ENCODE measurements around the gene GGTLC2. TPM values are rescaled to one million over a fixed set of nuclear protein-coding genes. Genes with fewer than 3 reads are reported as not detected.
"Not testable (repeated sequence)": the region's sequence is repeated elsewhere in the genome, so short reads cannot be mapped to it uniquely, and the experiment has no call there.

Gene GGTLC2
- total RNA-seq: not detected in 2 replicates
- not detected for polyA plus RNA-seq (2012)

DNA sequence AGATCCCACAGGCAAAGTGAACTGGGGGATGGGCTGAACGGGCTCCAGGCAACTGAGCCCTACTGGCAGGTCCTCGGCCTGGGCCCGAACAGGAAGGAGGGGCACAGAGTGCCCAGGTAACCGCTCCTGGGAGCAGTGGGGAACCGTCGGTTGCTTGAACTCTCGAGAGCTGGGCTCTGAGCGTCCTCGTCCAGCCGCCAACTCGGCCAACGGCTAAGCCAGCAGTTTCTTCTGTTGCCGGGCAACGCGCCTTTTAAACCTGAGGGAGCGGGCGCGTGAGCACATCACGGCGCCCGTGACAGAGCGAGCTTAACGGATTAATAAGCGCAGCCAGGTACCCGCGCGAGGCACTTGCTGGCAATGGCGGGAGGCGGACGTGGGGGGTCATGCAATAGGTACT lies at the start of gene GGTLC2:
Gene GGTLC2, plus strand, starts transcription at position 301 of the 400 bp plus-strand sequence. CDS start 1,732 bp downstream, outside the sequence.
- not testable (repeated sequence) for DNase-seq (ENCODE audit: low read depth)

DNA sequence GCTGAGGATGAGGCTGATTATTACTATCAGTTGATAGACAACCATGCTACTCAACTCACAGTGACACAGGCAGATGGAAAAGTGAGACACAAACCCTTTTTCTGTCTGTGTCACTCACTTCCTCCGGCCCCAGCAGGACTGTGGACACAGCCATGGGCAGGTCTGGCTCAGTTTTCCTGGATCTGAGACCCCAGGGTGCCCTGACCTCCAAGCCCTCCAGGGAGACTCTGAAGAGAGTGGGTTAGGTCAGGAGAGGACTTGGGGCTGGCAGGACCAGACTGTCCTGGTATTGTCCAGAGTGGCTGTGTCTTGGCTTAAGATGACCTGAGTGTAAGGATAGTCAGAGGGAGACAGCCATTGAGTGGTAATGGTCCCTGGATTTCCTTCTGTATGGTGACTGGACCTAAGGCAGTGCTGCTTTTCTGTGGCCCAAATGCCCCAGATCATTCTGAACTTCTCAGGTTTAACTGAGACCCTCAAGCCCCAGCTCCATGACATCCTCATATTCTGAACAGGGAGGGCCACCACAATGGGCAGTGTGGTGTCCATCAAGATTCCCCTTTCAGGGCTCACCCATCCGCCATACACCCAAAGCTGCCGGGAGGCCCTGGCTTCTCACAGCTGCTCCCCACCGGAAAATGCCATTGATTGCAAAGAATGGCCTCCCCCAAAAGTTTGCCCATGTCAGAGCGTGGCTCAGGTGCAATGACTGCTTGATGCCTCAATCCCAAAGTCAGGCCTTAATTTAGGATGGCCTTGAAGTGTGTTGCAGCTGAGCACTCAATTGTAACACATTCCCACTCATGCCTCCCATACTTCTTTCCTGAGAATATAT lies 49.2 kb upstream of the GGTLC2 start:
- no peak for DNase-seq (ENCODE audit: low read depth)

DNA sequence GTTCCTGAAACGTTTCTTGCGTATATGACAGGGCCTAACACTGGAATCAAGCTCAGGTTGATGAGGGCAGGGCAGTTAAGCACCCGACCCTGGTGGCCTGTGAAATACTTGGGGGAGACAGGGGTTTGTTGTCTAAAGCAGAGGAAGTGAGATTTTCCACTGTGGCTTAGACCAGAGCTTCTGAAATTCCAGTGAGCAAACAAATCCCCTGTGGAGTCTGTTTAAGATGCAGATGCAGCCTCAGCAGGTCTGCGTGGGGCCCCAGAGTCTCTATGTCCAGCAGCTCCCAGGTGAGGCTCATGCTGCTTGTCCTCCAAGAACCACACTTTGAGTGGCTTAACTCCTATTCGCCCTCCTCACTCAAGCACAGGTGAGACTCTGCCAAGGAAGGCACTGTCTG lies 46.3 kb upstream of the GGTLC2 start:
- no peak for DNase-seq (ENCODE audit: low read depth)

DNA sequence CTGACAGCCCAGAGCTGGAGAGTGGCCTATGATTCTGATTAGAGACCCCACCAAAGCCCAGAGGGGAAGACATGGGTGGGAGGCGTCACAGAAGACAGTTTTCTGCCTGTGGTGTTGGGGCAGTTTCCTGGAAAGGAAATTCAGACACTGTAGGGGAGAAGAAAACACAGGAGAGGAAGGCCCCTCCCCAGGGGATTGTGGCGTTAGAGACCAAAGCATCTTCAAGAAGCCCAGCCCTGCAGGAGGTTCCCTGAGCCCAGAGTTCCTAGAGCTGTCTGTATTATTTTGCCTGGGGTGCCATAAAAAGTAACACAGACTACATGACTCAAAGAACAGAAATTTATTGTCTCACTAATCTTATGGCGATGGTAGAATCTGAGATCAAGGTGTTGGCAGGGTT lies 45.2 kb upstream of the GGTLC2 start:
- DNase-seq (ENCODE audit: low read depth): no peak

DNA sequence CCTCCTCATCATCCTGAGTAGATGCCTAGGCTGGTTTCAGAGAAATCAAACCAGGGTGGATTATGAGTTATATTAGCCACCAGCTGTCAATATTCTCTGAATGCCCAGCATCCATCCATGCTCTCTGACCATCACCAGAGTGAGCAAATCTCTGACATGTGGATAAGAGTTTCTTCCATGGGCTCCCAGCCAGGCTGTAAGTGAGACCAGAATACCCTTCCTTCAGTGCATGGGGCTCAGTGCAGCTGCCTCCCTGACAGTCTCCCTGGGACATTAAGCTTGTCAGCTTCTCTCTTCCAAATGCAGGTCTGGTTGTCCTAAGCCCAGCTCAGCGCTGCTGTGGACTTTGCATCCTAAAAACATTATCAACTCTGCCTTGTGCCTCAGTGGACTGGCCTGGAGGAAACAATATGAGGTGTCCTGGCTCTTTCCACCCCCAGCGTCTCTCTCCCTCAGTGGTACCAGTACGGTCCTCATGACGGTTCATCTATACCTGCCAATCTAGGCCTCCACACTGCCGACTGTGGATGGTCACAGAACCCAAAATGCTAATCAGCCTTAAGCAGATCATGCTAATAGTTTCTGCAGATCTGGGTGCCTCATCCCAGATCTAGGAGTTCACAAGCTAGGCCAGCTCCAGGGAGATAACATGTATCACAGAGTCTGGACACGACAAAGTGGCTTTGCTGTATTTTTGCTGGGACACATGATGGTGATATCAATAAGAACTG lies 43.7 kb upstream of the GGTLC2 start:
- no peak for DNase-seq (ENCODE audit: low read depth)

DNA sequence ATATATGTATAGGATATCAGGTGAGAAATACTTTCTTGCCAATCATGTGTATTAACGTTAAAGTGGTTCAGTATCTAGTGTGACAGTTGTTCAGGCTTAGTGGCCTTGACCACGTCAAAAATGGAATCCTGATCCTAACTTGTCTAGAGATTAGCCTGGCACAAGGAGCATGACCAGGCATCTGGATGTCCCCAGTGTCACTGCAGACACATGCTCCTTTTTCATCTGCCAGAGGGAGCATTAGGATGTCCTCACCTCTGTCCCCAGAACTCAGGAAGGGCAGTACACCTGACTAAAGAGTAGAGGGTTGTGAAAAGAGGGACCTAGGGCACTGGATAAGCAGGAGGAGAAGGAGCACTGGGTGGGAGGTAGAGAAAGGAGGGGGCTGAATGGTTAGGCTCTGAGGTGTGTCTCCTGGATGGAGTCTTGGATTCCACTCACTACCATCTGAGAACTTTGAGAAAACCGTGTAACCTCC lies 40.9 kb upstream of the GGTLC2 start:
- no peak for DNase-seq (ENCODE audit: low read depth)

DNA sequence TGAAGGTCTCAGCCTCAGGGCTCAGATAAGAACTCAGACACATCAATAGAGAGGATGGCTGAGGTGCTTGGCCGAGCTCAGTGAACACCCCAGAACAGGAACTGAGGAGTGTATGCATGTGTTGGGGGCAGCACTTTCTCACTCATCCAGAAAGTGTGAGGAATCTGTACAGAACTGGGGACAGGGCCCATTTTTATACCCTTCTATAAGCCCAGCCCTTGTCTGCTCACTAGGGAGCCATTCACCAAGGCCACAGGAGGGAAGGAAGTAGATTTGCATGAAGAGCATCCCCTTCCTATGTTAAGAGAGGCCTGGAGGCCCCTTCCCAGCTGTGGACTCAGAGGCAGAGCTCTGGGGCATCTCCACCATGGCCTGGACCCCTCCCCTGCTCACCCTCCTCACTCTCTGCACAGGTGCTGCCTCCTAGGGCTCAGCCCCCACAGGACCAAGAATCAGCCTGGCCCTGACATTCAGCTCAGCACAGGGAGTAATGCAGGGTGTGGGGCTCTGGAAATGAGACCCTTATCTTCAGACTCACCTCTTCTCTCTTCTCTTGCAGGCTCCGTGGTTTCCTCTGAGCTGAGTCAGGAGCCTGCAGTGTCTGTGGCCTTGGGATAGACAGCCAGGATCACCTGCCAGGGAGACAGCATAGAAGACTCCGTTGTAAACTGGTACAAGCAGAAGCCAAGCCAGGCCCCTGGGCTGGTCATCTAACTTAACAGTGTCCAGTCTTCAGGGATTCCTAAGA lies 39.9 kb upstream of the GGTLC2 start:
- no peak for DNase-seq (ENCODE audit: low read depth)

DNA sequence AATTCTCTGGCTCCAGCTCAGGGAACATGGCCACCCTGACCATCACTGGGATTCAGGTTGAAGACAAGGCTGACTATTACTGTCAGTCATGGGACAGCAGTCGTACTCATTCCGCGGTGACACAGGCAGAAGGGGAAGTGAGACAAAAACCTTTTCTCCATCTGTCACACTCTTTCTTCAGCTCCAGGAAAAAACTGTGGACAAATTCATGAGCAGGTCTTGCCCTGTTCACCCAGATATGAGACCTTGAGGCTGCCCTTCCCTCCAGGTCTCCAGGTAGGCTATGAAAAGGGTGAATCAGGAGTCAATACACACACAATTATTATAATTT lies 39.4 kb upstream of the GGTLC2 start:
- DNase-seq (ENCODE audit: low read depth): no peak

DNA sequence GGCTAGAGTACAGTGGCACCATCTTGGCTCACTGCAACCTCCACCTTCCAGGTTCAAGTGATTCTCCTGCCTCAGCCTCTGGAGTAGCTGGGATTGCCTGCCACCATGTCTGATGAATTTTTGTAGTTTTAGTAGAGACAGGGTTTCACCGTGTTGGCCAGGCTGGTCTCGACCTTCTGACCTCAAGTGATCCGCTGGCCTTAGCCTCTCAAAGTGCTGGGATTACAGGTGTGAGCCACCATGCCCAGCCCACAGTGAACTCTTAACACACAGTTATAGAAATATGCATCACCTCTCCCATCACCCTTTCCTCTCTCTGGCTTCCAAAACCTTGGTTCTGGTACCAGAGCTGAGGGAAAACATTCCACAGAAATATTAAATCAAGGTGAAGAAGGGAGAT lies 36.4 kb upstream of the GGTLC2 start:
- not testable (repeated sequence) for DNase-seq (ENCODE audit: low read depth)

DNA sequence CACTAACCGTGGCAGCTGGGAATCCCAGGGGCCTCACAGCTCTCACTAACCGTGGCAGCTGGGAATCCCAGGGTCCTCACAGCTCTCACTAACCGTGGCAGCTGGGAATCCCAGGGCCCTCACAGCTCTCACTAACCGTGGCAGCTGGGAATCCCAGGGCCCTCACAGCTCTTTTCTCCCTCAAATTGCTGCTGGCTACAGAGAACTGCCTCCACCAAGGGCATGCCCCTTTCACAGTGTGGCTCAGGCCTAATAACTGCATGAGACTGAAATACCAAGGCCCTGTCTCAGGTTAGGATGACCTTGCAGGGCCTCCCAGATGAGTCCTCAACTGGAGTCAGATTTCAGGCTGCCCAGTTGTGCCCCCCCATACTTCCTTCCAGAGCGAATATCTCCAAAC lies 35.1 kb upstream of the GGTLC2 start:
- DNase-seq (ENCODE audit: low read depth): peak; percentile 79

DNA sequence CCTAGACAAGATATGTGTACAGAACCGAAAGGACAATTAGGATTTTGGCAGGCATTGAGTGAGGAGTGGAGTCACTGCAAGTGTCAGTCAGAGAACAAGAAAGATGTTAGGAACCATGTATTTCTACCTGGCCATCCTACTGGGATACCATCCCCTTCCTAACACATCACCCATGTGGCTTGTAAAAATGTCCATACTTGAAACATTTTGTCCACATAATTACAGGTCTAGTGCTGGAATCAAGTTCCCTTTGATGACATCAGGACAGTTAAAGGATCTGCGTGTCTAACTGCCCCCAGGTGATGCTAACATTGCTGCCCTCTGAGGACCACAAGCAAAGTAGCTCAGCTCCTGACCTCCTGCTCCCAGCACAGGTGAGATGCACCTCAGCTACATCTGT lies 31.9 kb upstream of the GGTLC2 start:
- DNase-seq (ENCODE audit: low read depth): no peak

DNA sequence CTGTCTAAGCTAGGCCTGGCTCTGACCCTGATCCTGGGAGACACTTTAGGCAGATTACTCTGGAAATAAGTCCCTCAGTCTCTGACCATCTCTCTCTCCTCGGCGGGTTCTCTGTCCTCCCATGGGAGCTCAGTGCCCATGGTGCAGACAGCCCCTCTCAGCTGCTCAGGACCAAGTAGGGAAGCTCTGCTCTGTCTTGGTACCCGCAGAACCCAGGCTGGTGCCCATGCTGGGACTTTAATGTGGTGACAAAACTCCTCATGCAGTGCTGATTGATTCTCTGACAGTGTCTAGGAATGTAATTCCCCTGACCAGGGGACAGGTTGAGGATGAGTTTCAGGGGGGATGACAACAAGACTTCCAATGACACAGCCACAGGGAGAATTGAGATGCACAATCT lies 30.3 kb upstream of the GGTLC2 start:
- DNase-seq (ENCODE audit: low read depth): peak; percentile 8

DNA sequence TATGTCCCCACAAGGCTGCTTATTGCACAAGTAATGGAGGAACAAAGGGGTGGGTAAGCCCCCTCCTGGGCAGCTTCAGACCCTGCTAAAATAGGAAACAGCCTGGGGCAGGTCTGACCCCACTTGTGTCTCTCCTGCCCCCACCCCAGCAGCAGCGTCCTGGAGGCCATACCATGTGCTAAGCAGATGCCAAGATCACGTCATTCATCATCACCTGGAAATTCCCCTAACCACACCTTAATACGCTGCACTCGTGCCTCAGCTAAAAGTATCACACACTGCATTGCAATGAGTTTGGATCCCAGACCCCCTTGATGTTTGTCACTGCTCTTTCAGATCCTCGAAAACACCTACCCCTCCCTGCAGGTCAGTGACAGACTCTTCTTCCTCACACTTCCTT lies 27.8 kb upstream of the GGTLC2 start:
- no peak for DNase-seq (ENCODE audit: low read depth)

DNA sequence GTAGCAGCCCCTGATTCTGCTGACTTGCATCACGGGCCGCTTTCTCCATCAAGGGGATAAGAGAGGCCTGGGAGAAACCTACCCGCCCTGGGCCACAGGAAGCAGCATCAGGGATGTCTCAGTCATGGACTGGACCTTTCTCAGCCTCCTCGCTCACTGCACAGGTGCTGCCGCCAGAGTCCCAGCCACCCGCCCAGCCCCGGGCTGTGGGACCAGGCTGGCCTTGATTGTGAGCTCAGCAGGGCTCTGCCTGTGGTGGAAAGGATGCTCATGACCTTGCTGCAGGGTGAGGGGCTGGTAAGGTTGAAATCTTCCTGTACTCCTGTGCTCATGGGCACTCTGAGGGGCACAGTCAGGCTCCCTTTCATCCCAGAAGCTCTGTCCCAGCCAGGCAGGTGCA lies 26.0 kb upstream of the GGTLC2 start:
- no peak for DNase-seq (ENCODE audit: low read depth)

DNA sequence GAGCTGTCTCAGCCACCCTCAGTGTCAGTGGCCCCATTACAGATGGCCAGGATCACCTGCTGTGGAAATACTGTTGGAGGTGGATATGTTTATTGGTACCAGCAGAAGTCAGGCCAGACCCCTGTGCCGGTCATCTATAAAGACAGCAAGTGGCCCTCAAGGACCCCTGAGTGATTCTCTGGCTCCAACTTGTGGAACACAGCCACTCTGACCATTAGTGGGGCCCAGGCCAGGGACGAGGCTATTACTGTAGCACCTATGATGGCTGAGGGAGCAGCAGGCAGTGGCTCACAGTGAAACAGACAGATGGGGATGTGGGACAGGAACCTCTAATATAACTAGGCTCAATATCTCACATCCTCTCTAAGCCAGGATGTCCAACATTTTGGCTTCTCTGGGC lies 25.5 kb upstream of the GGTLC2 start:
- DNase-seq (ENCODE audit: low read depth): no peak

DNA sequence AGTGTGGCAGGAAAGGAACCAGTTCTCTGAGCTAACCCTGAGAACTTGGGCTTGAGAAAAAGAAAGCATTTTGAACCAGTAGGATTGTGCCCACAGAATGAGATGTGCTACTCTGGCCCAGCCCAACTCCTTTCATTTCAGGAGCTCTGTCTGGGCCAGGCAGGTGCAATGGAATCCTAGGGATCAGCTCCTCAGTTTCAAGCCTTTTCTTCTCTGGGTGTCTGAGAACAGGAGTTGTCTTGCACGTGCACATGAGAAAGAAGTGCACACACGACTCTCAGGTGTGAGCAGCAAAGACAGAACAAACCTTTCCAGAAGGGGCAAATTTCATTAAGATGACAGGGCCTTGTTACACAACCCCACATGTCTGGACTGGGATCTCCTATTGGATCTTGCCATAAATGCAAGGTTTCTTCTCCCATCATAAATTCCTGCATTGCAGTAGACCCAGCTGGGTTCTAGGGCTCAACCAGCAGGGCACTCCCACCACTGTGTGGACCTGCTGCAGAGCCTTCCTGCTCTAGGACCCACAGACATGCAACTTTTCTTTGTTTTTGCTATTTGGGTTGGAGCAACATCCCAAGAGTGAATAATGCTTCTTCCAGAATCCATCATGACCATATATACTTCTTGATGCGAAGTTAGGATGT lies 24.5 kb upstream of the GGTLC2 start:
- no peak for DNase-seq (ENCODE audit: low read depth)

DNA sequence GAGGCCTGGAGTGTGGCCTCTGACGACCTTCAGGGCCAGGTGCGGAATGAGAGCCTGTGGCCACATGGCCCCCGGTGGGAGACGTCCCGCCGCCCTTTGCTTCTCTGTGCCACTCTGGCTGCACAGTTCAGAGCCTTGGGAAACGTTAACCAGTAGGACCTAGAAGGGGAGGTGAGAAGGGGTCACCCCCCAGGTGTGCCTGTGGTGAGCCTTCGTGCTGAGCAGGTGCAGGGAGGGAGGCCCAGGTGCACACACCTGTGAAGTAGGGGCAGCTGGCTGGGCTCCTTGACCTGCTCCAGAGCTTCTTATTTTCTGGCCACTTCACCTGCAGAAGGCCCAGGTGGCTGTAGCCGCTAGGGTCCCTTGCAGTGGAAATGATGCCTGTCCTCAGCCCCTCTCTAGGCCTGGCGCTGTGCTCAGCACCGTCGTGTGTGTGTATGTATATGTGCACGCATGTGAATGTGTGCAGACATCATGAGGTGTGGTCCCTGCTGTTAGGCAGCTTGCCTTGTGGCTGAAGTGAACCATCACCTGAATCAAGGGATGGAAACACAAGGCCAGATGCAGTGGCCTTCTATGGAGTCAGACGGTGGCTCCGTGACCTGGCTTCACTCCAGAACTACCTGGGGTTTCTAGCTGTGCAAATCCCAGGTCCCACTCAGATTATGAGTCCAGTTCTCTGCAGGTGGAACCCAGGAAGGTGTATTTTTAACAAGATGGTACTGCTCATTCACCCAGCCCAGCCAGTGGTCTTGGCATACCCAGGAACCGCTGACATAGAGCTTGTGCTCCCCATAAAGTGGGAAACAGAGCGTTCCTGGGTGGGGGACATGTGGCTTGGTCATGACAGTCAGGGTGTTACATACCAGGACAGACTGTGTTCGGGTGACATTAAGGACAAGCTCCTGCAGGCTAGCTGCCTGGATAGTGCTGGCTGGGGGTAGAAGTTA lies 15.6 kb upstream of the GGTLC2 start:
- not testable (repeated sequence) for DNase-seq (ENCODE audit: low read depth)

DNA sequence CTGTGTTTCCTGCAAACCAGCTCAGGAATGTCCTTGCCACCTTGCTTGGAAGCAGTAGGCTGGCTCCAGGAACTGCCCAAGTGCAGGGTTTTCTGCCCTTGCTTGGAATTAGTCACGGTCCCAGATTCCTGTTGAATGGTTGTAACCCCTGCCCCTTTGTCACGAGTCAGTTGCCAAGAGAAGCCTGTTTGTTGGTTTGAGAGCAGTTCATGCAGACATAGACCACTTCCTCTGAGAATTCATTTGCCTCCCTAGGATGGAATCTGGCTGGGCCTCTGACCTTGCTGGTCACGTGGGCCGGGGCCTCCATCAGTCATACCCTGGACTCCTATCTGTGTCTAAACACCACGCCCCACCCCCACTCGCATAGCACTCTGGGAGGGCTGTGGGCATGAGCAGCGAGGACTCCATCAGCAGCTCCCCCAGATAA lies 13.2 kb upstream of the GGTLC2 start:
- not testable (repeated sequence) for DNase-seq (ENCODE audit: low read depth)

DNA sequence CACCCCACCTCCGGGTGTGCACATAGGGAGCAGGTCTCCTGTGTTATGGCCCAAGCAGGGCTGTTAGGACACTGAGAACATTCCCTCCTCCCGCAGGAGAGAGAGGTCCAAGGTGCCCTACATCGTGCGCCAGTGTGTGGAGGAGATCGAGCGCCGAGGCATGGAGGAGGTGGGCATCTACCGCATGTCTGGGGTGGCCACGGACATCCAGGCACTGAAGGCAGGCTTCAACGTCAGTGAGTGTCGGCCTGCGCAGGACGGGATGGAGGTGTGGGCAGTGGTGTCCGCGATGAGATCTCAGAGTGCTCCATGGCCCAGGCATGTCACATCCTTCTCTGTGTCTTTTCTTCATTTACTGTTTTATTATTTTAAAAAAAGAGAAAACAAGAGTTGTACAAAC lies 12.2 kb upstream of the GGTLC2 start:
- not testable (repeated sequence) for DNase-seq (ENCODE audit: low read depth)

DNA sequence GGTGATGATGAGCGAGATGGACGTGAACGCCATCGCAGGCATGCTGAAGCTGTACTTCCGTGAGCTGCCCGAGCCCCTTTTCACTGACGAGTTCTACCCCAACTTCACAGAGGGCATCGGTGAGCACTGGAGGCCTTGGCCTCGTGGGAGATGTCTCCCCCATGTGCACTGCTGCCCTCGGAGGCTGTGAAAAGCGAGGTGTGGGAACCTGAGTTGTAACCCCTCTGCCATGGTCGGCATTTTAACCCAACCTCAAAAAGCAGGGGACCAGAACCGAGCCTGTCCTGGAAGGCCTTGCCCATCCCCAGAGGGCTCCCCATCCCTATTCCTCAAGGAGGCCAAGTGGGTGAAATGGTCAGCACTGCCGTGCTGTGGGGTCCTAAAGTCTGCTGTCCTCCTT lies 10.9 kb upstream of the GGTLC2 start:
- not testable (repeated sequence) for DNase-seq (ENCODE audit: low read depth)

Measured in myocyte (in vitro differentiated cells).